DLD1 (cell line): ENCODE results near the gene MB.
"Not testable (repeated sequence)": the region's sequence is repeated elsewhere in the genome, so short reads cannot be mapped to it uniquely, and the experiment has no call there.

ENCODE experiments used
- in situ Hi-C: cut with HindIII; loops from 2 replicates; pipeline ENCODE4 v1.10.0; 2017; ENCODE audit warnings: low sequenced_read_pairs

MB gene

GRCh38 chr22:35638001-35638400, 20.9 kb upstream of the MB start:
- in situ Hi-C loops = no loop called here

GRCh38 chr22:35637254-35637653, 20.1 kb upstream of the MB start:
- in situ Hi-C loops = no loop called here

GRCh38 chr22:35634943-35635540, 17.9 kb upstream of the MB start:
- in situ Hi-C loops = no loop called here

GRCh38 chr22:35634015-35634414, 16.9 kb upstream of the MB start:
- in situ Hi-C loops = no loop called here

GRCh38 chr22:35633520-35633919, 16.4 kb upstream of the MB start:
- in situ Hi-C loops = no loop called here

GRCh38 chr22:35632935-35633334, 15.8 kb upstream of the MB start:
- in situ Hi-C loops = no loop called here

- in situ Hi-C loops = no loop called here
These were observed 14.5 kb upstream of the MB start for GRCh38 chr22:35631597-35631996.

GRCh38 chr22:35630891-35631290, 13.8 kb upstream of the MB start:
- in situ Hi-C loops = no loop called here

- in situ Hi-C loops = no loop called here
These were observed 13.3 kb upstream of the MB start for GRCh38 chr22:35630387-35630793.

GRCh38 chr22:35629406-35630216, 12.5 kb upstream of the MB start:
- in situ Hi-C loops = no loop called here

- in situ Hi-C loops = no loop called here
These were observed 11.6 kb upstream of the MB start for GRCh38 chr22:35628732-35629131.

- in situ Hi-C loops = no loop called here
These were observed 10.3 kb upstream of the MB start for GRCh38 chr22:35627267-35628041.

- in situ Hi-C loops = no loop called here
These were observed 8.8 kb upstream of the MB start for GRCh38 chr22:35625763-35626432.

GRCh38 chr22:35624547-35624946, 7.4 kb upstream of the MB start:
- in situ Hi-C loops = no loop called here

- in situ Hi-C loops = not testable (repeated sequence)
These were observed 6.8 kb upstream of the MB start for GRCh38 chr22:35623885-35624284.

- in situ Hi-C loops = no loop called here
These were observed 5.2 kb upstream of the MB start for GRCh38 chr22:35622191-35622913.

- in situ Hi-C loops = no loop called here
These were observed 4.3 kb upstream of the MB start for GRCh38 chr22:35621451-35621850.

- in situ Hi-C loops = no loop called here
These were observed 3.6 kb upstream of the MB start for GRCh38 chr22:35620624-35621251.

GRCh38 chr22:35619336-35620094, 2.4 kb upstream of the MB start:
- in situ Hi-C loops = no loop called here
